Measurements from ENCODE around the gene ESPL1.
A peak's percentile ranks its signal among the peaks of the same experiment; 100 is the strongest.

Gene ESPL1

GRCh38 chr12:53252349-53252916 is 15.7 kb upstream of the ESPL1 start:
- no peak for DNase-seq (ENCODE audit: low read depth)
- no peak for TF ChIP-seq CTCF (IDR thresholded peaks at IDR 0.05; ENCODE audit: low read depth, low read length, missing control alignments)
- H3K4me3 ChIP-seq (ENCODE audit: low read depth, low read length), result peak overlapping the region; percentile 78

GRCh38 chr12:53253298-53253697 is 14.8 kb upstream of the ESPL1 start:
- TF ChIP-seq CTCF (IDR thresholded peaks at IDR 0.05; ENCODE audit: low read depth, low read length, missing control alignments), result no peak
- DNase-seq (ENCODE audit: low read depth), result no peak
- peak overlapping the region; percentile 78 for H3K4me3 ChIP-seq (ENCODE audit: low read depth, low read length)

GRCh38 chr12:53254816-53255545 is 13.1 kb upstream of the ESPL1 start:
- no peak for DNase-seq (ENCODE audit: low read depth)
- no peak overlapping the region for H3K4me3 ChIP-seq (ENCODE audit: low read depth, low read length)
- no peak for TF ChIP-seq CTCF (IDR thresholded peaks at IDR 0.05; ENCODE audit: low read depth, low read length, missing control alignments)

GRCh38 chr12:53255996-53256395 is 12.1 kb upstream of the ESPL1 start:
- TF ChIP-seq CTCF (IDR thresholded peaks at IDR 0.05; ENCODE audit: low read depth, low read length, missing control alignments), result no peak
- no peak overlapping the region for H3K4me3 ChIP-seq (ENCODE audit: low read depth, low read length)
- peak; percentile 44 for DNase-seq (ENCODE audit: low read depth)

- DNase-seq (ENCODE audit: low read depth), result no peak
These were observed 9.3 kb upstream of the ESPL1 start for GRCh38 chr12:53258541-53259539.

GRCh38 chr12:53259891-53260290 is 8.2 kb upstream of the ESPL1 start:
- no peak for TF ChIP-seq CTCF (IDR thresholded peaks at IDR 0.05; ENCODE audit: low read depth, low read length, missing control alignments)
- DNase-seq (ENCODE audit: low read depth), result no peak
- H3K4me3 ChIP-seq (ENCODE audit: low read depth, low read length), result no peak overlapping the region

More at GRCh38 chr12:53258541-53259539, 9.3 kb upstream of the ESPL1 start:
- TF ChIP-seq CTCF (IDR thresholded peaks at IDR 0.05; ENCODE audit: low read depth, low read length, missing control alignments), result no peak
- H3K4me3 ChIP-seq (ENCODE audit: low read depth, low read length), result no peak overlapping the region
